HG03442 (cell line): ENCODE results near the gene PHETA2.
A peak's percentile ranks its signal among the peaks of the same experiment; 100 is the strongest.
"Not testable (repeated sequence)": the region's sequence is repeated elsewhere in the genome, so short reads cannot be mapped to it uniquely, and the experiment has no call there.

ENCODE experiments used
- ATAC-seq: cut with Tn5 transposase; IDR thresholded peaks from one replicate; pipeline ENCODE4 v1.9.1; 2021; ENCODE audit warnings: mild to moderate bottlenecking, moderate library complexity; ENCODE audit not compliant: unreplicated experiment

PHETA2 gene

DNA sequence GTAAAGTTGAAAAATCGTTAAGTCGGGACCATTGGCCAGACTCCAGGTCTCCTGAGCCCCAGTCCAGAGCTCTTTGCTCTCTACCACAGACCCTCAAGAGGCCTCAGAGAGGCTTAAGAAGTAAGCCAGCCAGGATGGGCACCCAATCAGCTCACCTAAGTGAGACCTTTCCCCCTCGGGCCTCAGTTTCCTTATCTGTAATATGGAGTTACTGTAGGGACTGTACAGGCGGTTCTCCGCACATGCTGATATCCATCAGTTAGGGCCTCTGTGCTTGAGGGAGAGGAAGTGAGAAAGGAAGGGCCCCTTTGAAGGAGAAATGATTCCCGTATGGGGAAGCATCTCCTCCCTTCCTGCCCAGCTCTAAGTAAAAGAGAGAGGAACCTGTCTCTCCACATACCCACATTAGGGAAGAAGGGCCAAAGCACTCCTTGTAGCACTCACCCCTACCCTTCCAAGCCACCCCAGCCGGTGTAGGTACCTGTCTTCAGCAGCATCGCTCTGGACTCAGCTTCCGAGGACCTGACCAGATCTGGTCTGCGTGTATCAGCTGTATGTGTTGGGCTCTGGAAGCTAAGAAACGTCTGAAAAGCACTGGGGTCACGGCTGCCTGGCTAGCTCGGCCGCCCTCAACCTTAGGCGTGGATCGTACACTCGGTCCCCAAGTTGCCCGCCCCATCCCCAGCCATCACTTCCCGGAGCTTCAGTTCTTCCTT lies 4.1 kb upstream of the PHETA2 start:
- ATAC-seq: peak; percentile 14

DNA sequence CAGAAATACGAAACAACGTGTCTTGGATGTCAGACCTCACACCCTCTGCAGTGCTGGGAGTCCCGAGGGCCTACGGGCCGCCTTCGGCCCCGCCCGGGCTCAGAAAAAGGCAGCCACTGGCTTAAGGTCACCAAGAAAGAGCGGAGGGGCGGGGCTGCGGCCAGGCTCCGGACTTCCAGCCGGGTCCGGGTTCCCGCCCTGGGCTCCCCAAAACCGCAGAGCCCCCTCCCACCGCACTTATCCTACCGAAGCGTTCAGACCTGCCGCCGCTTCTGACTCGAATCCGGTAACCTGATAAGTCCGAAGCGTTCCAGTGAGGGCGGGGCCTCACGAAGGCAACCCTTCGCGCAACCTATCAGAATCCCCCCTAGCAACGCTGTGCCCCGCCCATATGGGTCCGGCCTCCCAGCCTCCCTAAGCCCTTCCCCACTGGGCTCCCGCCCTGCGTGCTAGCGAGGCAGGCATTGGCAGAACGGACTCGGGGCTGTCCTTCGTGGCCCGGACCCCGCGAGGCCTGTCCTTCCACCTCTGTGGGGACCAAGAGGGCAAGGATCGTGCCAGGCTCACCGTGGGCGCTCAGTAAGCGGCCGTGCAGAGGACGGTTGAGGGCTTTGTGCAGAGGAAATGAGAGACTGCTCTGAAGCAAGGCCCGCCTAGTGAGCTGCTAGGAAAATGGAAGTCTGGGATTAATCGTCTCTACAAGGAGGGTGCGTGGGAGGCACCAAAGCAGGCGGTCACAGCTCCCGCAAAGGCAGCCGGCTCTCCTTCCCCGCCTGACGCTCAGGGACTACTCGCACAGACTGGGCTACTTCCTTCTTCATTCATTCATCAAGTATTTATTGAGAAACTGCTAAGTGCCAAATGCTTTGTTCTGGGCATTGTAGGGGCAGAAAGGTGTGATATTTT lies 3.3 kb upstream of the PHETA2 start, which contains the start of gene NAGA:
Gene NAGA (minus strand): TSS at position 296 of the 906 bp plus-strand sequence. CDS start 515 bp downstream, outside the sequence.
- ATAC-seq: peak; percentile 81

DNA sequence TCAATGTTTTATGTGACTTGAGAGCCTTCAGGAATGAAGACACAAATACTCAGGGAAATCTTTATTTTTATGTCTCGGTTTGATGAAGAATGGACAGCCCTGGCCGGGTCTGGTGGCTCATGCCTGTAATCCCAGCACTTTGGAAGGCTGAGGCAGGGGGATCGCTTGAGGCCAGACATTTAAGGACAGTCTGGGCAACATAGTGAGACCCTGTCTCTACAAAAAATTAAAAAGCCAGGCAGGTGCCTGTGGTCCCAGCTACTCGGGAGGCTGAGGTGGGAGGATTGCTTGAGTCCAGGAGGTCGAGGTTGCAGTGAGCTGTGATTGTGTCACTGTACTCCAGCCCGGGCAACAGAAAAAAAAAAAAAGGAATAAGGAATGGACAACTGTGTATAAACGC lies 2.5 kb upstream of the PHETA2 start:
- not testable (repeated sequence) for ATAC-seq

DNA sequence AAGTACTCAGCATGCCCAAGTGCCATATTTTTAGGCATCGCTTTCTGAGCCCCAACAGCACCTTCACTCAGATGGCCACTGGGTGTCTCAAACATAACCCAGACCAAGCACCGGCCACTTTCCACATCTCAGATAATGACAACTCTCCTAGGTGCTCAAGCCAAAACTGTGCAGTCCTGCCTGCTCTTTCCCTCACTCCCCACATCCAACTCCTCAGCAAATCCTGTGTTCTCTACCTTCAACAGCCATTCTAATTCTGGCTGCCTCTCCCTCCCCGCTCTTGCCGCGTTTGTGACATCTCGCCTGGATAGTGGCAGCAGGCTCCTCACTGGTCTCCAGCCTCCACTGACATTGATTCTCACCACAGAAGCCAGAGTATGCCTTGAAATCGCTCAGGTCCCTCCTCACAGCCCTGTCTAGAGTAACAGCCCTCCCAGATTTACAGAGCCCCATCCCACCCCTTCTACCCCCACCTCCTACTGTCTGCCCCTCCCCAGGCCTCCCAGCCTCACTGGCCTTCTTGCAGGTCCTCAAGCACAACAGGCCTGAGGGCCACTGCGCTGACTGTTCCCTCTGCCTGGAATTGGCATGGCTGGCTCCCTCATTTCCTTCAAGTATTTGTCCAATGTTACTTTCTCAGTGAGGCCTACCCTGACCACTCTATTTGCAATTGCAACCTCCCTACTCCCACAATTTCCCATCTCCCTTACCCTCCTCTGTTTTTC lies 1.3 kb upstream of the PHETA2 start:
- no peak for ATAC-seq

DNA sequence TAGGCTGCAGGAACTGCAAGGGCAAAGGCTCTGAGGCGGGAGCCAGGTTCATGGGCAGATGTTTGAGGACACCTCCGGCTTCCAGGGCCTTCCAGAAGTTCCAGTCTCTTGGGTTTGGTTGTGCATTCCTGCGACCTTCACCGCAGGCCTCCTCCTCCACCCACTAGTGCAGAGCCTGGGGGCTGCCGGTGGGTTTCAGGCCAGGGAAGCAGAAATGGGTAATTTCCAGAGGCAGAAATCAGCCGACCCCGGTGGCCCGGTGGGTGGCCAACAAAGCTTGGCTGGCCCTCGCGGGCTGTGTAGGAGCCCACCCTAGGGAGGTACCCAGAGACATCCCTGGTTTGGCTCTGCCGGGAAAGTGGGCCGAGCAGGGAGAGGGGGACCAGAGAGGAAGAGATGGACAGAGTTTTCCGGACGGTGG lies 417 bp upstream of the PHETA2 start:
- ATAC-seq: no peak

DNA sequence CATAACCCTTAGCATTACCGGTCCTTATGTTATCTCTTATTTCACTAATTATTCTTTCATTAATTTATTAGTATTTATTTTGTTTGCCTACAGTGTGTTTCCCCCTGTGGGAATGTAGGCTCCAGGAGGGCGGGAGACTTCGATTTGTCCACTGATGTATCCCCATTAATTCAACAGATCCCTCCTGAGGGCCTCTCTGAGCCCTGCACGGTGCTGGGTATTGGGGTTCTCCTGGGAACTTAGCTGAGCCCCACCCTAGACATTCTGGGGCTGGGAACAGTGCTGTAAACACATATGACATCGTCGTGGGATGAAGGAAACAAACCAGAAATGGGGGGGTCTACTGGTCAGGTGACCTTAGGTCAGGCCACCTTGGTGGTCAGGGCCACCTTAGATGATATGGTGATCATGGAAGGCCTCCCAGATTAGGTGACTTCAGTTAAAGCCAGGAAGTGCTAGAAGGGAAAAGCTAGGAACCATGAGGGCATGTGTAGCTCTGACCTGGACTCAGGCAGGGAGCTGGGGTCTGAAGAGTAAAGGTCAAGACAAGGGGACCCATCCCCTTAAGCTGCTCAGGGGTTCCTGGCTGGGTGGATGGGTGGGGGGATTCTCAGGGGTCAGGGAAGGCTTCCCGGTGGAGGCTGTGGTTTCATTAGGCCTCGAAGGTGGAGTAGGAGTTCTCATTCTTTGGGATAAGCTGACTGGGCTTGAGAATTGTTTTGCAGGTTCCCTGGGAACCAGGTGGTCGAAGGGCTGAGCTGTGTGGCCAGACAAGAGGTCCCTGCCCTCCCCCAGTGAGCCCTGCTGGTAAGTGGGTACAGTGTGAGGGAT lies 1.0 kb downstream of the PHETA2 start:
- ATAC-seq: no peak

DNA sequence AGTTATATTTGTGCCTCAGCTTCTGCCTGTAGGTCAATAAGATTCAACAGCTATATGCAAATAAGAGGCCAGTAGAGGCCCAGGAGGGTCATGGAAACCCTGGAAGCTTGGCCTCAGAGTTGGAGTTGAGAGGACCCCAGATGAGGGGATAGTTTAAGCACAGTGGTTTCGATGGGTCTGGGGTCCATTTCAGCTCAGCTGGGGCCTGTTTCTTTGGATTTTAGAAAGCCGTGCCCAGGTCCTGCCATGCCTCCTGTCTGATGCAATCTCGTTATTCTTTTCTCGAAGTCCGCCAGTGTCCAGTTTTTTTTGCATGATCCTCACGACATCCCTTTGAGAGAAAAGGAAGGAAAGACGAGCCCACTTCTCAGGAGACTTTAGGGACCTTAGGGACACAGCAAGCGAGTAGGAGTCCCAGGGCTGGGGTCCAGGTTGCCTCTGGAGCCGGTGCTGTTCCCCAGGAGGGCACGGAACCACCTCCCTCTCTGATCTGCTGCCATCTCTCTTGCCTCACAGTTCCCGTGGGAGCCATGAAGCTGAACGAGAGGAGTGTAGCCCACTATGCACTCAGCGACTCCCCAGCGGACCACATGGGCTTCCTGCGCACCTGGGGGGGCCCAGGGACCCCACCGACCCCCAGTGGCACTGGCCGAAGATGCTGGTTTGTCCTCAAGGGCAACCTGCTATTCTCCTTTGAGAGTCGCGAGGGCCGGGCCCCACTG lies 2.9 kb downstream of the PHETA2 start:
- ATAC-seq: no peak

DNA sequence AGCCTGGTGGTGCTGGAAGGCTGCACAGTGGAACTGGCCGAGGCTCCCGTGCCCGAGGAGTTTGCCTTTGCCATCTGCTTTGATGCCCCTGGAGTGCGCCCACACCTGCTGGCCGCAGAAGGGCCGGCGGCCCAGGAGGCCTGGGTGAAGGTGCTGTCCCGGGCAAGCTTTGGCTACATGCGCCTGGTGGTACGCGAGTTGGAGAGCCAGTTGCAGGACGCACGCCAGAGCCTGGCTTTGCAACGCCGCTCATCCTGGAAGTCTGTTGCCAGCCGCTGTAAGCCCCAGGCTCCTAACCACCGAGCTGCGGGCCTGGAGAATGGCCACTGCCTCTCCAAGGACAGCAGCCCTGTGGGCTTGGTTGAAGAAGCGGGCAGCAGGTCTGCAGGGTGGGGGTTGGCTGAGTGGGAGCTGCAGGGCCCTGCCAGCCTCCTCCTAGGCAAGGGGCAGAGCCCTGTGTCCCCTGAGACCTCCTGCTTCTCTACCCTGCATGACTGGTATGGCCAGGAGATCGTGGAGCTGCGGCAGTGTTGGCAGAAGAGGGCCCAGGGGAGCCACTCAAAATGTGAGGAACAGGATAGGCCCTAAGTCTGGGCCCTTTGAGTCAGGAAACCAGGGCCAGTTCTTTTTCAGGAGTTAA lies 3.6 kb downstream of the PHETA2 start:
- ATAC-seq: no peak

DNA sequence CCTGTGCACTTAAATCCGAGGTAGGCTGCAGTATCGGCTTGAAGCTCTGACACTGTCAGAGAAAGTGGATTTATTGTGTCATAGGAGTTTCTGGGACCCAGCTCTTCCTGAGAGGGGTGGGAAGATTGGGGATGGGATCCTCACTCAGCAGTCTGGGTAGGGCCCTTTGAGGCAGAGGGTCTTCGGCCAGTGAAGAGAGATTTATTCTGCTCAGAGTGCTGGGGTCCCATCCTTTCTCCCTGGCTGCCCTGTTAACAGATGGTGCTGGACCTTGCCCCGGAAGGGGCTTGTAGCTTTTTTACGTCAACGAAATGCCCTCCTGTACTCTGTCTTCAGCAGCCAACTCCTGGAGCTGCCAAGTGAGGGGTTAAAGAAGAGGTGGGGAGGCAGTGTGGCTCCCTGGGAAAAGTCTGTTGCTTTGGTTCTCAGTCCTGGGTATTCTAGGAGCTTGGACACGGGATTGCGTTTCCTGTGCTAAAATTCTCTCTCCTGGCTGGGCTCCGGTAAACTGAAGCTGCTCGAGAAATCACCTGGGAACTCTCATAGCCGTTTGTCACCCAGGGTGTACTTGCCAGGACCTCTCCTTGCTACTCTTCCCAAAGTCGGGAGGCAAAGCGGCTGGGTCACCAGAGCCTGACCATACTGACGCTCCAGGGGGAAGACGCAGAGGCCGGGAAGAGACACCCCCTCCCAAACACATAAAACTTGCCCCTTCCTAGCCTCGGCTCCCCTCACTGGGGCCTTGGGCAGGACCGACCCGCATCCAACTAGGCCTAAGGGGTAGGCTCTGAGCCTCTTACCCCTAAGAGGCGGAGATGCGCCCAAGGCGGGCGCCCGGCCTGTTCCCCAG lies 4.6 kb downstream of the PHETA2 start:
- no peak for ATAC-seq

DNA sequence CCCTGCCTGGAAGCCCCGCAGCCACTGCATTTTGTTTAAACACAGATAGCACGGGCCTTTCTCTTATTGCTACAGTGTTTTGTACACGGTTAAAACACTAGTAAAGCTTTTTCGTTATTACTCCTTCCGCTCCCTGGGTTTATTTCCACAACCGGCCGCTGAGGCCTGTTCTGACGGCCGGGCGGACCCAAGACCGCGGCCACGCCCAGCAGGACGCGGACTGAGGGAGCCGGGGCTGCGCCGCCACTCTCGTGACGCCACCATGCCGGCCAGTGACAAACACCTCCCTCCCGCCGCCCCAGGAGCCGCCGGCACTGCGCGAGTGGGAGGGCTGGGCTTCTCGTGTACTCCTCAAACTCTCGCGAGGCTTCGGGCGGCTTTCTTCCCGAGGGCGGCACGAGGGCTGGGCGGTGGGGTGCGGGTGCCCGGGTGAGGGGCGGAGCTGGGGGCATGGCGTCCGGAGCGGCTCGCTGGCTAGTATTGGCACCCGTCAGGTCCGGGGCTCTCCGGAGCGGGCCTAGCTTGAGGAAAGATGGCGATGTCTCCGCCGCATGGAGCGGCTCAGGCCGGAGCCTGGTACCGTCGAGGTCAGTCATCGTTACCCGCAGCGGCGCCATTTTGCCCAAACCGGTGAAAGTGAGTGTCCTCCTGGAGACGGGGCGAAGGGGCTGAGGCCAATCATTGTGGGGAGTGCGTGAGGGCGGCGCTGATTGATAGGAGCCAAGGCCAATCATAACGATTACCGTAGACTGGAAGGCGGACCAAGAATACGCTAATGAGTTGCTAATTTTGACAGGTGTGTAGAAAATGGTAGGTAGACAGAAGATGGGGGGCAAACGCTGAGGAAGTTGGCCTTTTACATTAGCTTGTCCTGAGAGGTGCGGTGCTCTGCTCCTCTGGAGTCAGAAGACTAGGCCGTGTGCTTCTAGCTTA lies 5.5 kb downstream of the PHETA2 start, which contains the start of gene SMDT1:
Gene SMDT1 (plus strand): TSS at position 382 of the 933 bp plus-strand sequence. CDS start 69 bp downstream, at position 451.
- peak; percentile 73 for ATAC-seq

DNA sequence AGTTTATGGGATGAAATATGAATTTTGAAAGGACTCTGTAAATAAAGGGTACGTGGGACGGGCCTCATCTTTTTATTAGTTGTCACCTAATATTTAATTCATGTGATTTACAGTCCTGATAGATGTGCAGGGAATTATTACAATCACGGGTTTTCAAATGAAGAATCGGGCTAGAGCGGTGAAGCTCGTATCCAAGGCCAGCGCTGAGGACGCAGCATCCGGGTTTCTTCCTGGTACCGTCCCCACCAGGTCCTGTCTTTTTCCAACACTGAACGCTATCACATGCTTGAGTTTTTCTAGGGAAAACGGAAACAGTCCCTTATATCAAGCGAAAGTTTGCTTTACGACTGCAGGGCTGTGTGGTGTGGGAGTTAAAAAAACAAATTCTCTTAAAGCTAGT lies 6.2 kb downstream of the PHETA2 start:
- ATAC-seq: no peak

DNA sequence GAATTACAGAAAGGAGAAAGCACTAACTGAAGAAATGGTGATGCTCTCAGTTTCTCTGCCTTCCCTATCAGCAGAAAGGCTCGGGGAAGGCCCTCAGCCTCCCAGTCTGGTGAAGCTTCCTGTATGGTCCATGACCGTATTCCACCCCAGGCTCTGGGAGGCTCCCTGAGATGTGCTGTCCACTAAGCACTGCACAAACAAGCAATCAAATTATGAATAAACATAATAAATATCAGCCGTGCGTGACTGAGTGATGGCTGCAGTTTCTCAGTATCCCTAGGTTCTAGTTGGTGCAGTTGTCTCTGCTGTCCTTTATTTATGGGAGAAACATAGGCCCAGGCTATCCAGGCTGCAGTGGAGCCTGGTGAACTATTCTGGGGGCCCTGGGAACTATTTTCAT lies 9.1 kb downstream of the PHETA2 start:
- no peak for ATAC-seq

DNA sequence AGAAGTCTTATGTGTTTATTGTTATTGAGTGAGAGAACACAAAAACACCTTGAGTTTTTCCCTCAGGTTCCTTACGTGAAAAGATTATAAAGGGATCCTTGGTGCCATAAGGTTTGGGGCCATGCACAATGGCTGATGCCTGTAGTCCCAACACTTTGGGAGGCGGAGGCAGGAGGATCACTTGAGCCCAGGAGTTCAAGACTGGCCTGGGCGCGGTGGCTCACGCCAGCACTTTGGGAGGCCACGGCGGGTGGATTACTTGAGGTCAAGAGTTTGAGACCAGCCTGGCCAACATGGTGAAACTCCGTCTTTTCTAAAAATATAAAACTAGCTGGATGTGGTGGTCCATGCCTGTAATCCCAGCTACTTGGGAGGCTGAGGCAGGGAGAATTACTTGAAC lies 10.8 kb downstream of the PHETA2 start:
- no peak for ATAC-seq

DNA sequence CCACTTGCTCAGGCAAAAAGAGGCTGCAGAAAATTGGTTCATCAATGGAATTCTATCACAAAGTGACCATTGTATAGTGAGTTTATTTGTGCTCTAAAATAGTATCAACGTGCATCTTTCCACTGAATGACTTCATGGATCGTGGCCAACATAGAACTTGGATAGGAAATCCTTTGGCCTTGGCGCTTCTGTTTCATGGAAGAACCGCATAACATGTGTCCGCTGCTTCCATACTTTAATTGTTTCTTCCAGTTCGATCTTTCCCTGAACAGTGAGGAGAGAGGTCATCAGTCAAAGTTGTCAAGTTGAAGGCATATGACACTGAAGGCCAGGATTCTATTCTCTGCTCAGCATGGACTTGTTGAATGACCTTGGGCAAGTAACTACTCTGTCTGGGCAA lies 12.0 kb downstream of the PHETA2 start:
- no peak for ATAC-seq

DNA sequence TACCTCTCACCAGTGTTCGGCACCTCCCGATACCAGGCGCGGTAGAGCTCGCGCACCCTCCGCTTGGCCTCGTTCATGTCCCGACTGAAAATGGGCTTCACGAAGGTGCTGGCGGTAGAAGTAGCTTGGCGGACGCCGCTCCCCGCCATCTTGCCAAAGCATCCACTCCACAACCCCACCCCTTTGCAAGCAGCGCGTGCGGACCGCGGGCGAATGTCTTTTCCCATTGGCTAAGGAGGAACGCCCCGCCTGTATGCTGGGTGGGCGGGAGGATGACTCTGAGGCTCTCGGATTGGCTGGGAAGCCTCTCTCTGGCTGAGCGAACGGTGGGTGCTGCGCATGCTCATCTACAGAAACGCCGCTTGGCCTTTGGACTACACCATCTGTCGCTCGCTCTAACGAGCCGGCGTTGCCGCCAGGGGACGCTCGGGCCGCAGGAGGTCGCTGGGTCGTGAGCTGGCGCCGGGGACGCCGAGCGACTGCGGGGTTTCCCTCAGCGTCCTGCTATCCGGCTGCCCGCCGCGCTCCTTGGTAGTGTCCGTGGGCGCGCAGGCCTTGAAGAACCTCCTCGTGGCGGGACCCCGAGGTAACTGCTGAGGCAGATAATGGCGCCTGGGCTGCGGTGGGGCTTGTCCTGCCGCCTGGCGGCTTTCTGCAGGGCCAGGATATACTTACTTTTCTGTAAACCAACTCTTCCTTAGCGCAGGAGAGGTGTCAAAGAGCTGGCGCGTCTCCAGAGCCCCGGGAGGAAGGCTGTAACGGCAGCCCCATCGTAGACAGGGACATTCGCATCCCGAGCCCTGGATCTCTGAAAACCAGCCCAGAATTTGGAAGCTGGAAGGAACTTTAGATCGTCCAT lies 16.8 kb downstream of the PHETA2 start, which contains the start of gene NDUFA6:
Gene NDUFA6 (minus strand): TSS at position 177 of the 859 bp plus-strand sequence. CDS start 28 bp downstream, at position 149.
- peak; percentile 95 for ATAC-seq

DNA sequence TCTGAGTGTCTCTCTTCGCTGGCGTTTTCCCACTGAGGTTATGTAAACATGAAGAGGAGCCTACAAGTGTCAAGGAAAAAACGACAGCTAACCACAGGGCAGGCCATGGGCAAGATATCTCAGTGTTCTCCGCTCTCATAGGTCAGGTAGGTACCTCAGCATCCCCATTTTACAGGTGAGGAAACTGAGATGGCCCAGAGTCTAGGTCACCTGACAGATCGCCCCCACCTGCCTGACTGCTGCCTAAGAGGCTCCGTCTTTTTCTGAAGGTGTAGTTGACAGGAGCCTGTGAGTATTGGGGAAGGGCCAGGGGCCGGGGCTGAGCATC lies 17.4 kb downstream of the PHETA2 start:
- ATAC-seq: no peak
